ENCODE results near the gene MRPL18. TPM values are rescaled to one million over a fixed set of nuclear protein-coding genes. Genes with fewer than 3 reads are reported as not detected.

Gene MRPL18
- total and polyA plus RNA-seq, 2 of the 8 experiments (the other 6 are each of a cell fraction or from before 2014, with no cell fraction given), result 58.7 to 79.8 TPM

- no peak for FAIRE-seq
These were observed 42.7 kb downstream of the MRPL18 start for GRCh38 chr6:159832946-159833345.

More at GRCh38 chr6:159832946-159833345, 42.7 kb downstream of the MRPL18 start:
- Histone ChIP-seq H3K4me3 (ENCODE audit: extremely low read depth in 1 of 4, insufficient read depth in 2 of 4, low read depth in 3 of 4, low read length in 4 of 4) (no peak overlapping the region), H2BK12ac (ENCODE audit: low read depth, low read length) (no peak overlapping the region), H4K20me1 (replicated peaks in 1 of 2; ENCODE audit: control insufficient read depth in 1 of 2, insufficient read depth in 2 of 2, low read length in 2 of 2) (no peaks in the 10 kb centered on the region), H3K27me3 (replicated peaks in 1 of 4; ENCODE audit: control insufficient read depth in 3 of 4, extremely low read depth in 1 of 4, insufficient read depth in 3 of 4, low read length in 3 of 4) (no peaks in the 10 kb centered on the region; a peak in 1 of 7 replicates), H2AFZ (ENCODE audit: low read length) (no peak overlapping the region), H4K8ac (ENCODE audit: extremely low read depth, insufficient read depth, low read length) (no peak overlapping the region), H4K91ac (replicated peaks; ENCODE audit: insufficient read length, low read length) (no peak overlapping the region), H3K4me1 (replicated peaks in 1 of 4; ENCODE audit: control insufficient read depth in 3 of 4, insufficient read depth in 4 of 4, low read length in 3 of 4) (peaks cover 0 to 14% (median 7%) of the 10 kb centered on the region in 4 experiments; a peak in 5 of 7 replicates), H2BK120ac (replicated peaks; ENCODE audit: low read depth, low read length) (no peak overlapping the region), H3K4me2 (ENCODE audit: insufficient read depth in 1 of 2, low read depth in 2 of 2, low read length in 2 of 2) (no peak overlapping the region), H2BK5ac (ENCODE audit: low read depth, low read length) (no peak overlapping the region), H3K27ac (ENCODE audit: low read depth, low read length) (no peak overlapping the region), H3K79me1 (ENCODE audit: low read depth, low read length) (no peaks in the 10 kb centered on the region), H3K23ac (ENCODE audit: insufficient read length) (no peak overlapping the region), H3K56ac (replicated peaks; ENCODE audit: insufficient read length, low read depth, low read length) (no peak overlapping the region), H3K9ac (replicated peaks in 1 of 4; ENCODE audit: extremely low read depth in 1 of 4, low read depth in 3 of 4, low read length in 3 of 4) (no peak overlapping the region), H3K23me2 (ENCODE audit: low read depth, low read length) (no peaks in the 10 kb centered on the region; the same call in 1 of the 2 replicates), H4K5ac (ENCODE audit: insufficient read length, low read depth, low read length) (no peak overlapping the region), H3K18ac (ENCODE audit: extremely low read depth, low read length) (no peak overlapping the region), H3K36me3 (ENCODE audit: control insufficient read depth in 2 of 4, insufficient read depth in 4 of 4, low read length in 3 of 4) (no peaks in the 10 kb centered on the region), H3K14ac (ENCODE audit: insufficient read length) (no peak overlapping the region), H3K79me2 (ENCODE audit: control insufficient read depth in 1 of 2, insufficient read depth in 2 of 2, low read length in 2 of 2) (no peaks in the 10 kb centered on the region), H3K9me3 (ENCODE audit: insufficient read depth in 2 of 2, low read depth in 1 of 2, low read length in 1 of 2) (no peaks in the 10 kb centered on the region; a peak in 1 of 4 replicates), H2AK5ac (ENCODE audit: low read depth, low read length) (no peak overlapping the region), H3K4ac (replicated peaks; ENCODE audit: insufficient read length, low read depth, low read length) (no peak overlapping the region), H2BK20ac (ENCODE audit: low read length) (no peak overlapping the region), H2BK15ac (ENCODE audit: low read length) (no peak overlapping the region)
- CTCF ChIA-PET (ENCODE audit: partially characterized antibody), result interaction anchor here (1.3 to 3.7 kb wide), 3 partner anchors 10 to 335 kb away, joined by 3 to 14 read pairs (median 3); no protein-coding TSS in a partner anchor
- POLR2A ChIA-PET (ENCODE audit: partially characterized antibody), result interaction anchor here (1.2 to 1.8 kb wide), 3 partner anchors 10 to 42 kb away, joined by 3 to 4 read pairs (median 4); partner anchors contain the start of gene MRPL18
- no peak for TF ChIP-seq SIN3A (conservative IDR thresholded peaks at IDR 0.05 in 1 of 2, IDR thresholded peaks at IDR 0.05 in 1 of 2; ENCODE audit: low read depth in 1 of 2, low read length in 2 of 2)
- TF ChIP-seq NANOG (IDR thresholded peaks at IDR 0.05; ENCODE audit: insufficient read depth, low read depth, low read length, poor library complexity, severe bottlenecking), result no peak
- TF ChIP-seq CHD2 (IDR thresholded peaks at IDR 0.05; ENCODE audit: low read length), result no peak
- no peak for TF ChIP-seq CEBPB (IDR thresholded peaks at IDR 0.05; ENCODE audit: low read depth, low read length)
- TF ChIP-seq BACH1 (IDR thresholded peaks at IDR 0.05; ENCODE audit: low read length), result no peak
- no peak for TF ChIP-seq FOSL1 (IDR thresholded peaks at IDR 0.05; ENCODE audit: insufficient read depth, low read depth, low read length)
- TF ChIP-seq JUND (IDR thresholded peaks at IDR 0.05; ENCODE audit: low read length), result no peak
- no peak for TF ChIP-seq RFX5 (IDR thresholded peaks at IDR 0.05; ENCODE audit: borderline replicate concordance, low read depth, low read length)
- TF ChIP-seq CREB1 (IDR thresholded peaks at IDR 0.05), result no peak
- no peak for TF ChIP-seq SP1 (IDR thresholded peaks at IDR 0.05; ENCODE audit: low read depth, low read length)
- DNase-seq (ENCODE audit: low read depth in 1 of 2, low spot score in 2 of 2), result no peak
- WGBS, 2 experiments (ENCODE audit: extremely low coverage in 1 of 2, insufficient coverage in 1 of 2, insufficient read length in 1 of 2, insufficient replicate concordance in 2 of 2, low coverage in 1 of 2, low lambda C conversion rate in 2 of 2, missing lambda C conversion rate in 1 of 2), result 94% methylated on average over 4 of the region's 4 CpGs; no CpG with 5 or more reads in 1 of the 2 experiments

All from H1 (cell line).